Brain pericyte (primary cell): Measurements from ENCODE around the gene RAI1.

Experiments
- DNase-seq: peaks from one replicate; pipeline ENCODE4 v3.0.0-alpha.2; 2012; ENCODE audit warnings: low read depth, low spot score

RAI1 gene

GRCh38 chr17:17815436-17816200 lies 134.4 kb downstream of the RAI1 start:
- no peak for DNase-seq

DNA sequence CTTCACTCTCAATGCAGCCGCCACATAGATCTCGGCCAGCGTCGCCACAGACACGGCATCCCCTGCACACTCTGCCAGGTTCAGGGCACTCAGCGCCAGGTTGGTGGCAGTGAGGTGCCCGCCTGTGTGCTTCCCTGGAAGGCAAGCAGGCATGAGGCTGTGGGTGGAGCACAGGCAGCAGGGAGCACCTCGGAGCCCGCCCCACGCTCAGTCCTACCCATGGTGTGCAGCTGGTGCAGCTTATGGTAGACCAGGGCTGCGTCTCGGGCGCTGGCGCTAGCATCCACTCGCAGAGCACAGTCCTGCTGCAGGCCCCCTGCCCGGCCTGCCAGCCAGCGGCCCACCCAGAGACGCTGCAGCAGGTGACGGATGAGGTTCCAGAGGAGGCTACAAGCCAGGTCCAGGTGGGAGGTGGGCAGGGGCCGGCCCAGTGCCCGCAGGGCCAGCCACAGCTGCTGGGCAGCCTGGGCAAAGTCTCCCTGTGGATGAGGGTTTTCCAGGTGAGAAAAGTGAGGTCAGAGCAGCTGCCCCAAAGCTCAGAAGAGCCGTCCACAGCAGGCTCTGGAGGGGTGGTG lies 135.1 kb downstream of the RAI1 start:
- no peak for DNase-seq

GRCh38 chr17:17816831-17817551 lies 135.7 kb downstream of the RAI1 start:
- DNase-seq = no peak

DNA sequence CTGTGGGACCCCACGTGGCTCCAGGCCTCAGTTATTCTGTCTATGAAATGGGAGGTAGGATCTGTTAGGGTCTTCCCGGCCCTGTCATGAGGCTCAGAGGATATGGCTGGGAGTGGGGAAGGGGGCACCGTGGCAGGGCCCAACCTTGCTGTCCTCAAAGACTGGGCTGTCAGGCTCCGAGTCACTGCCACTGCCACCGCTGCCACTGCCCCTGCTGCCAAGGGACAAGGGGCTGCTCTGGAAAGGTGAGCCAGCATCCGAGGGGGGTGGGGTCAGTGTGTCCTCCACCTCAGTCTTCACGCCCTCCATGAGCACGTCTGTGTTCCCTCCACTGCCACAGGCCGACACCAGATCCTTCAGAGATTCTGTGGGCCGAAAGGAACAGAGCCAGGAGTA lies 136.3 kb downstream of the RAI1 start:
- no peak for DNase-seq

- DNase-seq = no peak
Observed at GRCh38 chr17:17818088-17818526, 136.8 kb downstream of the RAI1 start.

DNA sequence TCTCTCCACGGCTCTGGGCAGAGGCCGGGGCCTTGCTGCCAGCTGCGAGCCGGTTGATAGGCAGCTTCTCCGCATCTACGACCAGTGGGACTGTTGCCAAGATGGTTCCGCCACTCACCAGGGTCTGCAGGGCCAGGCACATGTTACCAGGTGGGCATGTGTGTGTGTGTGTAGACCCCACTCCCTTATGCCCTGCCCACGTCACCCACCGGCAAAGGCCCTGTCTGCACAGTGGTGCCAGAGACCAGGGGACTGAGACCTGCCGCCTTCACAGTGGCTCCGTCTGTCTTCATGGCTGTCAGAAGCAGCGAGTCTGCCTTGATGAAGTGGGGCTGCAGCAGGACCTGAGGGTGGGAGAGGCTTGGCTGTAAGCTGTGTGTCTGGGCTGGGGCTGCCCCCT lies 137.9 kb downstream of the RAI1 start:
- DNase-seq = no peak

DNA sequence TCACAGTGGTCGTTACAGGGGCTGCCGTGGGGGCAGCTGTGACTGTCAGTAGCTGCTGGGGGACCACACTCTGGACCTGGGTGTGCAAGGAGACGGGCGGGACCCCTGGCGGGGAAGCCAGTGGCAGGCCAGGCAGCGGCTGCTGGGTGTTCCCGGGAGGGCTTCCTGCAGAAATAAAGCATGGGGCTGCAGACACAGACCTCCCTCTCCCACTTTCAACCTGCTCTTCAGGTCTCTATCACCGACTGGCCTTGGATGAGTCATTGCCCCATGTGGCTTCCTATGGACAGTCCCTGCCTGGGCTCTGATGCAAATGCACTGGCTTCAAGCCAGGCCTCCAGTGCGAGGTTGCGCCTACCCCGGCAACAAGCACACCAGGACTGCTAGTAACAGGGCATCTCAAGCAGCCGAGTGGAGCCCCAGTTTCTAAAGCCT lies 138.3 kb downstream of the RAI1 start:
- DNase-seq = peak; percentile 76

DNA sequence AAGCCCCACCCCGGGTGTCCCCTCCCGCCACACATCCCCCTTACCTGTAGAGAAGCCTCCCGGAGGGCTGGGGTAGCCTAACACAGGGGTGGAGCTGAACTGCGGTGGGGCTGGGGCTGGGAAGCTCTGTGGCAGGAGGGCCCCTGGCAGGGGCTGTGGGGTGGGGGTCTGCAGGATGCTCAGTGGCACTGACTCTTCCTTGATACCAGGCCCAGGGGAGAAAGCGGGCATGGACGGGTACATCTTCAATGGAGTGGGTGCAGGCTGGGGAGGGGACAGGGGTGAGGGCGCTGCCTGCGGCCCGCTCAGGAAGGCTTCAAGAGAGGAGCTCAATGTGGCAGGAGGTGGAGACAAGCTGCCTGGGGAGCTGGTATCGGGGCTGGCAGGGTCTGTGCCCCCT lies 138.8 kb downstream of the RAI1 start:
- DNase-seq = no peak

GRCh38 chr17:17820463-17821158 lies 139.4 kb downstream of the RAI1 start:
- DNase-seq = no peak

DNA sequence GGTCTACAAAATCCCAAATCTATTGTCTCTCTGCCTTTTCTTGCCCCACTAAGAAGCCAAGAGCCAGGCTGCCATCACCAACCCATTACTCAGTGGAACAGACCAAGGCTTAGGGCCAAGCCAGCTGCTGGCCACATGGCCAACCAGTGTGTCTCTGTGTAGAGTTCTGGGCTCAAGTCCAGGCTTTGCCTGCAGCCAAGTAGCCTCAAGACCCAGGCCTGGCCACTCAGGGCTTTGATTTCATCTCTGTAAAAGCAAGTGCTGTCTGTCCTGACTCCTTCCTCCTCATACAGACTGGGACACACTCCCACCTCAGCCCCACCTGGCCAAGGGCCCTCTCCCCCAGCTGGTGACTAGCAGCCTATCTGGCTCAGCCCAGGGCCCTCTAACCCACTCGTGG lies 140.9 kb downstream of the RAI1 start:
- no peak for DNase-seq

GRCh38 chr17:17822616-17823015 lies 141.4 kb downstream of the RAI1 start:
- DNase-seq = no peak

DNA sequence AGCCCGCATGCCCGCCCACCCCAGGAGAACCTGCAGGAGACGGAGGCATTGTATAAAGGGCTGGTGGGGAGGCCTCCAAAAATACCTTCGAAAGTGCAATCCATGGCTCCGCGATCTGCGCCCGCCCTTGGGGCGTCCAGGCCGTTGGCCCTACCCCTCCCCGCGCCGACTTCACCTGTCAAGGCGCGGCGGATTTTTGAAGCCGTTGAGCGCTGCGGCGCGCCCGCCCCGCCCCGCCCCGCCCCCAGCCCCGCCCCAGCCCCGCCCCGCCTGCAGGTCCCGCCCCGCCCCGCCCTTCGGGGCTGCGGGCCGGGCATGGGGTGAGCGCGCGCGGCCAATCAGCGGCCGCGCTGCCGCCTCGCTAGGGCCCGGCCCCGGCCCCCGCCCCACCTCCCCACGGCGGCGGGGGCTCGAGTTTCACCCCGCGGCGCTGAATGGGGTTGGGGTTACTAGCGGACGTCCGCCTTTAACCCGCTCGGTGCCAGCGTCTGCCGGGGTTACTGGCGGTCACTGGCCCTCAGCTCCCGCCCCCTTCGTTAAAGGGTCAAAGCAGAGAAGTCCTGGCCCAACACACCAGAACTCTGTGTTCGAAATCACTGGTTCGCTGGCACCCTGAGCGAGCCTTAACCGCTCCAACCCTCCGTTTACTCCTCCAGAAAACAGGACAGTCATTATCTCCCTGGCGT lies 142.3 kb downstream of the RAI1 start:
- DNase-seq = no peak

DNA sequence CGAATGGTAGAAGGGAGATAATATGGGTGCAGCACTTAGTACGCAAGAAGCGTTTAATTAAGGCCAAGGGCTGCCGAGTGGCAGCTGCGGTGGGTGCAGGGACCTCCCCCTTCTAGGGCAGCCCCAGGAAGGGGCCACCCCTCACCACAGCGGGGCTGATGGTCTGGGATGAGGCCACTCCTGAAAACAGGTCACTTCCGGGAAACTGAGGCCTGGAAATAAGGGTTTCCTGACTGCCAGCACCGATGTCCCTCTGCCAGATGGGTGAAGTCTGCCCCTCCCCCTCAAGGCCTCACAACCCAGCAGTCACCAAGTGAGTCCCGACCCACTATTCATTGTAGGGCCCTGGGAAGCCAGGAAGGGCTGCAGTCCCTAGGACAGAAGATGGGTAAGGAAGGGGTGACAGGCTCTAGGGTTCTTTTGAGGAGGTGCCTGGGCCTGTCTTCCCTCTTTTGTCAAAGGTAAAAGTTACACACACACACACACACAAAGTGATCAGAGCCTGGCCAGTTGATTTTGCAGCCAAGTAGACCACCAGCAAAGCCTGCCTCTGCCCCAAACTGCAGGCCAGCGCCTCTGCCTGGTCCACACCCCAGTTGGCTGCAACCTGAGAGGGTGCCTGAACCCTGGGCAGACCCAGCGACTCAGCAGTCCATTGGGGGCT lies 143.0 kb downstream of the RAI1 start:
- DNase-seq = no peak

DNA sequence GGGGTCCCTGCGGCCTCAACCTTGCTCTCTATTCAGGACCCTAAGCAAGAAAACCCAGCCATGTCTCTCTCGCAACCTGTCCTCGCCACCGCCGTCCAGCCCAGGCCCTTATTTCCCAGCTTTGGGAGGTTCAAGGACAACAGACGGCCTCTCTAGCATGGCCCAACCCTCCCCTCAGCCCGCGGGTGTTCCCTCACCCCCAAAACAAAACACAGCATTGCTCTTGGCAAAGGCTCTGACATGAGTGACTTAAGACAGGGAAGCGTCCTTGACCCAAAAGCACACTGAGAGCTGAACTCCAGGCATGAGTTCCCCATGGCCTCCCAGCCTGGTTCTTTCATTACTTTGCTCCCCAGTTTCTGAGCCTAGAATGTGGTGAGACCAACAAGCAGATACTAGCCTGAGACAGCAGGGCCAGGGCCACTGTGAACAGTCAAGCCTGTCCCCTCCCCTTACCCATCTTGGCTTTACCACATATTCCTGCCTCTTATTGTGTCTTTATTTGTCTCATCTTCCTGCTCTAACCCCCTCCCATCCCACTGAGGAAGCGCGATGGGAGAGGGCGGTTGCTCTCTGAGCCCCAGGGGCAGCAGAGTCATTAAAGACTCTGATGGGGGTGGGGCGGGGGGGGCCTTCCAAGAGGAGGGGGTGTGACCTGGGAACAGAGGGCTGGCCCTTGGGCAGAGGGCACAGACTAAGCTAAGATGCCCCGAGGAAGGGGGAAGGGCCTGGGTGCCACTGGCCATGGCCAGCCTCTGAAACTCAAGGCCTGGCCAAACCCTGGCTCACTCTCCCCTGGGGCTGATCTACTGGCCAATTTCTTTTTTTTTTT lies 143.7 kb downstream of the RAI1 start:
- no peak for DNase-seq

DNA sequence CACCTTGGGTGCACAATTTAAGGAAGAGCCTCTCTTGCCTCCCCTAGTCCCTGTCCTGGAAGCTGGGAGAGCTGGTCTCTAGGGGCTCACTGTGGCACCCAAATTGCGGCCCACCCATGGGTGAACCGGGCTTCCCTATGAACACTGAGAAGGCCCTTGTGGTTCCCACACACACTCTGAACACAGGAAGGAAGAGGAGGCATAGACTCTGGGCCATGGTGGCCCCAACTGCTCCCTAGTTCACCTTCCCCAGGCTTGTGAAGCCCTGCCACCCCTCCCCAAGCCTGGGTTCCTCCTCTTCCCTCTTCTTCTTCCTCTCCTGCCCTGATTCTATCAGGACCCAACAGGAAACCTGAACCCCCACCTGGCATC lies 145.1 kb downstream of the RAI1 start:
- DNase-seq = no peak

DNA sequence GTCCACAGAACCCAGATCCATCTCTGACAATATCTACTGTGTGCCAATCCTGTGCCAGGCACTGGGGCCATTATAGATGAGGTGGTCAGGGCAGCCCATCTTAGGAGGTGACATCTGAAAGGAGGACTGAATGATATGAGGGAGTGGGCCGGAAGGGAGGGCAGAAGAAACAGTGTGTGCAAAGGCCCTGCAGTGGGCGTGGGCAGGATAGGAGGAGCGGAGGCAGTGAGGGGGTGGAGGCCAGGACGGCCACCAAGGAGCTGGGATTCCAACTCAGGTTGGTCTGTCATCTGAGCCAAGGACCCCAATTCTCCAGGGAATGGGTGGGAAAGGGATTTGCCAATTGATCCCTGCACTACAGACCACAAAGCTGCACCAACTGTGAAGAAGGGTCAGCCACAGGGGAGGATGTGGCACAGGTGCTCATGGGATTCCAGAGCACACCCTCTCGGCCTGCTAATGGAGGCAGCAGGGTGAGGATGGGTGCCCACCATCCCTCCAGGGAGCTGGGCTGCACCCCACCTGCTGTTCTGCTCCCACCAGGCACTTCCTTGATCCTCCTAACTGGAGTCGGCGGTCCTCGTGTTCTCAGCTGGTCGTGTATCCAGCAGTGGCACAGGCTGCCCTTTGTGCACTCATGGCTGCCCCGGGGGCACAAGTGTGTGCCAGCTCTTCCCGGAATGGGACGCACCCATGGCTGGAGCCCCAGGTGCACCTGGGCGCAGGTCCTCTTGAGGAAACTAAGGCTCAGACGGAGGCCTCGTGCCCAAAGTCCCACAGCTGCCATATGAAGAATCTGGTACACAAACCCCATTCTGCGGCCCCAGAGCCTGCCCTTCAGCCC lies 145.9 kb downstream of the RAI1 start:
- no peak for DNase-seq

GRCh38 chr17:17827826-17828621 lies 146.8 kb downstream of the RAI1 start:
- DNase-seq = no peak

DNA sequence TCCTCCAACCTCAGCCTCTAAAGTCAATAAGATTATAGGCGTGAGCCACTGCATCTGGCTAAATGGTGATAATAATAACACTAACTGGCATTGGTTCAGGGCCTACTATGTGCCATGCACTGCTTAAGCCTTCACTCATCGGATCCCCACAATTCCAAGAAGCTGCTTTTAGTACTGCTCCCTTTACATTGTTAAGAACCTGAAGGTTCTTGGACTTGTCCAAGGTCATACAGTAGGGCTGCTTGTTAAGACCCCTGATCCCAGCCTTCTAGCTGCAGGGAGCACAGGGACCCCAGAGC lies 149.0 kb downstream of the RAI1 start:
- no peak for DNase-seq

GRCh38 chr17:17830740-17831207 lies 149.5 kb downstream of the RAI1 start:
- no peak for DNase-seq
